Adipocyte (in vitro differentiated cells): Measurements from ENCODE around the gene ZNF570.

ENCODE experiments used
- DNase-seq: peaks from one replicate; pipeline ENCODE4 v3.0.0-alpha.2; 2015; ENCODE audit warnings: low read depth
- H3K27me3 ChIP-seq: replicated peaks from 2 replicates; pipeline ENCODE4 v1.7.0; 2013; ENCODE audit warnings: mild to moderate bottlenecking, low read length, moderate library complexity; ENCODE audit not compliant: control insufficient read depth, insufficient read depth
- H3K36me3 ChIP-seq: 2 replicates; pipeline ENCODE4 v1.7.0; 2013; ENCODE audit warnings: low read length, mild to moderate bottlenecking, moderate library complexity; ENCODE audit not compliant: control insufficient read depth, insufficient read depth, severe bottlenecking
- H3K4me1 ChIP-seq: 2 replicates; pipeline ENCODE4 v1.7.0; 2013; ENCODE audit warnings: mild to moderate bottlenecking, low read length, moderate library complexity; ENCODE audit not compliant: control insufficient read depth, insufficient read depth
- H3K4me3 ChIP-seq: 2 replicates; pipeline ENCODE4 v1.7.0; 2013; ENCODE audit warnings: mild to moderate bottlenecking, low read length, moderate library complexity
- H3K9ac ChIP-seq: 2 replicates; pipeline ENCODE4 v1.7.0; 2013; ENCODE audit warnings: mild to moderate bottlenecking, low read length, moderate library complexity
- H3K9me3 ChIP-seq: 2 replicates; pipeline ENCODE4 v1.7.0; 2013; ENCODE audit warnings: mild to moderate bottlenecking, low read length, moderate library complexity; ENCODE audit not compliant: control insufficient read depth

ZNF570 gene

GRCh38 chr19:37468961-37469777, at the start of gene ZNF570:
TSS of gene ZNF570 (plus strand) at chr19:37469356. CDS start at chr19:37470355, 999 bp downstream.
- peak within 1 kb of the TSS; percentile 93 for H3K4me3 ChIP-seq
- H3K27me3 ChIP-seq = no peaks in the 10 kb centered on the region
- peak; percentile 94 for DNase-seq

DNA sequence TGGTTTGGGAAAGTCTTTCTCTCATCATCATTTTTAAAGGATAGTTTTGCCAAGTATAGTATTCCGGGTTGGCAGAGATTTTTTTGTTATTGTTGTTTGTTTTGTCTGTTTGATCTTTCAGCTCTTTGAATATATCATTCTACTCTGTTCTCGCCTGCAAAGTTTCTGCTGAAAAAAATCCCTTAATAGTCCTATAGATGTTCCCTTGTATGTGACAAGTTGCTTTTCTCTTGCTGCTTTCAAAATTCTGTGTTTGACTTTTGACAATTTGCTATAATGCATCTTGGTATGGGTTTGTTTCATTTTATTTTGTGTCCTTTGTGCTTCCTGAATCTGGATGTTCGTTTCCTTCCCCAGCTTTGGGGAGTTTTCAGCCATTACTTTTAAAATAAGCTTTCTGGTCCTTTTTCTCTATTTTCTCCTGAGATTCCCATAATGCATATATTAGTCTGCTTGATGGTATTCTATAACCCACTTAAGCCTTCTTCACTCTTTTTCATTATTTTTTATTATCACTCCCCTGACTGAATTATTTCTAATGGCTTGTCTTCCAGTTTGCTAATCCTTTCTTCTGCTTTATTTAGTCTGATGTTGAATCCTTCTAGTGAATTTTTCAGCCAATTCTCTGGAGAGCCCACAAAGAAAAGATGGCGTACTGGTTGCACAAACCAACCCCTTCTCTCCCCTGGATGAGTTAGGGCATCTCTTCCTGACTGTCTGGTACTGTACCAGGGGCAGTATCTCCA, 16.5 kb upstream of the ZNF570 start:
- Histone ChIP-seq H3K4me3 (peak overlapping the region; percentile 73), H3K27me3 (no peaks in the 10 kb centered on the region), H3K9ac (no peak overlapping the region), H3K4me1 (no peaks in the 10 kb centered on the region), H3K9me3 (peaks cover 95% of the 10 kb centered on the region), H3K36me3 (peaks cover 48% of the 10 kb centered on the region)
- no peak for DNase-seq

More at GRCh38 chr19:37468961-37469777, at the start of gene ZNF570:
- peaks cover 14% of the 10 kb centered on the region for H3K4me1 ChIP-seq
- H3K9ac ChIP-seq = peak within 1 kb of the TSS; percentile 92
- H3K9me3 ChIP-seq = peaks cover 24% of the 10 kb centered on the region
- H3K36me3 ChIP-seq = peaks cover 27% of the 10 kb centered on the region

DNA sequence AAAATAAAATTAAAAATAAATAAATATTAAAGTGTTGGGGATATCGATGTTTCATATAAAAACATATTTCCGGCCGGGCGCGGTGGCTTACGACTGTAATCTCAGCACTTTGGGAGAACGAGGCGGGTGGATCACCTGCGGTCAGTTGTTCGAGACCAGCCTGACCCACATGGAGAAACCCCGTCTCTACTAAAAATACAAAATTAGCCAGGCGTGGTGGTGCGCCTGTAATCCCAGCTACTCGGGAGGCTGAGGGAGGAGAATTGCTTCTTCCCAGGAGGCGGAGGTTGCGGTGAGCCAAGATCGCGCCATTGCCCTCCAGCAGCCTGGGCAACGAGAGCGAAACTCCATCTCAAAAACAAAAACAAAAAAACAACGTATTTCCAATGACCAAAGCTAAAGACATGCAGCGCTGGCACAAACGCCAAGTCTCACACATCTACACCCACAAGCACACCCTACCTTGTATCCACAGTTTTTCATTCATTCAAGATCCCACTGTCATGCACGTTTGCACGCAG, 2.8 kb upstream of the ZNF570 start:
- Histone ChIP-seq H3K9ac (peak overlapping the region; percentile 92), H3K4me1 (peaks cover 14% of the 10 kb centered on the region), H3K27me3 (no peaks in the 10 kb centered on the region), H3K9me3 (peaks cover 23% of the 10 kb centered on the region), H3K36me3 (peaks cover 36% of the 10 kb centered on the region), H3K4me3 (peak overlapping the region; percentile 93)
- no peak for DNase-seq

DNA sequence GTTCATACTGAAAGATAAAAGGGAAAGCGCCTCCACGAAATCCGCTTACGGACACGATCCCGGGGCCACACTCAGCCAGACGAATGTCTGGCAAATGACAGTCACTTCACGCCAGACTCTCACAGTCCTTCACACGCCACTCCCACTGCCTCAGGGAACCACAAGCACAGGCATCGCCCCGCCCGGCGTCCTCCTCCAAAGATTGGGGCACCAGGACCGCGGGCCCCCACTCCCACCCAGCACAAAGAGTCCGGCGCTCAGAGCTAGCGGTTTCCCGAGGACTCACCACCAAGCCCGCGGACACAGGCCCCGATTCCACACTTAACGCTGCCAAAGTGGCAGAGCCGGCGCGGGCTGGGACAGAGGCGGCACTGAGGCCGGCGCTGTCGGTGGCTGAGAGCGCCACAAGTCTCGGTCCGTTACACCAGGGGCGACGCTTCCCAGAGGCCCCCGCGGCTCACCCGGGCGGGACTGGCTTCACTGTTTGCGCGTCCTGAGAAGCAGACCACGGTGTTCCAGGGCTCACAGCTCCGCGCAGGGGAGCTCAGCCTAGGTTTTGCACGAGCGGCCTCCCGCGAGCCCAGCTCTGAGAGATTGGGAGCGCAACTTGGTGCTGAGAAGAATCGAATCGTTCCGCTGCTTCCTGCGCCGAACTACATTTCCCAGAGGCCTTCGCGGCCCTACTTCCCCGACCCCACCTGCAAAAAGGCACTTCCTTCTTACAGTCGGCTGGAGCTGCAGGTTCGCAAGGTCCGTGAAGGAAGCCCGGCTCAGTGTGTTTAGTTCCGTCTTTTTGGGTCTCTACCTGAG, 2.2 kb upstream of the ZNF570 start, which contains the start of gene ZNF569:
ZNF569 (minus strand) TSS at position 647 of the 810 bp plus-strand sequence. CDS start 22,523 bp downstream, outside the sequence.
- Histone ChIP-seq H3K4me1 (peaks cover 14% of the 10 kb centered on the region), H3K4me3 (peak within 1 kb of the TSS; percentile 93), H3K9ac (peak within 1 kb of the TSS; percentile 92), H3K36me3 (peaks cover 35% of the 10 kb centered on the region), H3K27me3 (no peaks in the 10 kb centered on the region), H3K9me3 (peaks cover 17% of the 10 kb centered on the region)
- peak; percentile 92 for DNase-seq

GRCh38 chr19:37467608-37468090, 1.5 kb upstream of the ZNF570 start:
- H3K4me3 ChIP-seq = peak overlapping the region; percentile 93
- H3K27me3 ChIP-seq = no peaks in the 10 kb centered on the region
- peaks cover 14% of the 10 kb centered on the region for H3K4me1 ChIP-seq
- peaks cover 34% of the 10 kb centered on the region for H3K36me3 ChIP-seq
- H3K9me3 ChIP-seq = peaks cover 15% of the 10 kb centered on the region
- DNase-seq = no peak
- H3K9ac ChIP-seq = peak overlapping the region; percentile 92

- H3K36me3 ChIP-seq = peaks cover 22% of the 10 kb centered on the region
- no peaks in the 10 kb centered on the region for H3K27me3 ChIP-seq
- H3K9ac ChIP-seq = peak overlapping the region; percentile 92
- peaks cover 14% of the 10 kb centered on the region for H3K4me1 ChIP-seq
- peak overlapping the region; percentile 93 for H3K4me3 ChIP-seq
- peaks cover 19% of the 10 kb centered on the region for H3K9me3 ChIP-seq
- DNase-seq = no peak
Observed at GRCh38 chr19:37470216-37470615, 1.1 kb downstream of the ZNF570 start.

DNA sequence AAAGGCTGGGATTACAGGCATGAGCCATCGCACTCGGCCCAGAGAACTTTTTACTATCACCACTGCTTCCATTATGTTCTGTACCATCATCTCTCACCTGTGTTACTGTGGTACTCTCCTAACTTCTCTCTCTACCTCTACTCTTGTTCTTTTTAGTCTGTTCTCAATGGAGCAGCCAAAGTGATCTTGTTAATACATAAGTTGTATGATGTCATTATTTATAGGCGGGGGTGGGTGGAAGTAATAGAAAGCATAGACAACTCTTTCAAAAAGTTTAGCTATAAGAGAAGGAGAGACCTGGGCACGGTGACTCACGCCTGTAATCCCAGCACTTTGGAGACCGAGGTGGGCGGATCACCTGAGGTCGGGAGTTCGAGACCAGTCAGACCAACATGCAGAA, 3.0 kb downstream of the ZNF570 start:
- Histone ChIP-seq H3K36me3 (peaks cover 42% of the 10 kb centered on the region), H3K9me3 (peaks cover 38% of the 10 kb centered on the region), H3K27me3 (no peaks in the 10 kb centered on the region), H3K4me3 (no peak overlapping the region), H3K9ac (no peak overlapping the region), H3K4me1 (peaks cover 14% of the 10 kb centered on the region)
- no peak for DNase-seq

DNA sequence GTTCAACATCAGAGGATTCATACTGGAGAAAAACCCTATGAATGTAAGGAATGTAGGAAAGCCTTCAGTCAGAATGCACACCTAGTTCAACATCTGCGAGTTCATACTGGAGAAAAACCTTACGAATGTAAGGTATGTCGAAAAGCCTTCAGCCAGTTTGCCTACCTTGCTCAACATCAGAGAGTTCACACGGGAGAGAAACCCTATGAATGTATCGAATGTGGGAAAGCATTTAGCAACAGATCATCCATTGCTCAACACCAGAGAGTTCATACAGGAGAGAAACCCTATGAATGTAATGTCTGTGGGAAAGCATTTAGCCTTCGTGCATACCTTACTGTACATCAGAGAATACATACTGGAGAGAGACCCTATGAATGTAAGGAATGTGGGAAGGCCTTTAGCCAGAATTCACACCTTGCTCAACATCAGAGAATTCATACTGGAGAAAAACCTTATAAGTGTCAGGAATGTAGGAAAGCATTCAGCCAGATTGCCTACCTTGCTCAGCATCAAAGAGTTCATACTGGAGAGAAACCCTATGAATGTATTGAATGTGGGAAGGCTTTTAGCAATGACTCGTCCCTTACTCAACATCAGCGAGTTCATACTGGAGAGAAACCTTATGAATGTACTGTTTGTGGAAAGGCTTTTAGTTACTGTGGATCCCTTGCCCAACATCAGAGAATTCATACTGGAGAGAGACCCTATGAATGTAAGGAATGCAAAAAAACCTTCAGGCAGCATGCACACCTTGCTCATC, 15.4 kb downstream of the ZNF570 start:
- Histone ChIP-seq H3K4me3 (peak overlapping the region; percentile 71), H3K9ac (no peak overlapping the region), H3K9me3 (peaks cover 100% of the 10 kb centered on the region), H3K27me3 (no peaks in the 10 kb centered on the region), H3K4me1 (no peaks in the 10 kb centered on the region), H3K36me3 (peaks cover 65% of the 10 kb centered on the region)
- DNase-seq = no peak

GRCh38 chr19:37492213-37492612, 23.1 kb downstream of the ZNF570 start:
- DNase-seq = no peak
- Histone ChIP-seq H3K4me3 (no peak overlapping the region), H3K36me3 (no peaks in the 10 kb centered on the region), H3K27me3 (no peaks in the 10 kb centered on the region), H3K4me1 (no peaks in the 10 kb centered on the region), H3K9me3 (peaks cover 74% of the 10 kb centered on the region), H3K9ac (no peak overlapping the region)

GRCh38 chr19:37505958-37506386, 36.8 kb downstream of the ZNF570 start:
- no peaks in the 10 kb centered on the region for H3K4me1 ChIP-seq

More at GRCh38 chr19:37505958-37506386, 36.8 kb downstream of the ZNF570 start:
- no peak overlapping the region for H3K9ac ChIP-seq
- DNase-seq = no peak
- peaks cover 44% of the 10 kb centered on the region for H3K9me3 ChIP-seq
- H3K27me3 ChIP-seq = no peaks in the 10 kb centered on the region
- H3K36me3 ChIP-seq = no peaks in the 10 kb centered on the region
- peak overlapping the region; percentile 80 for H3K4me3 ChIP-seq
